ENCODE measurements around the gene TSPAN9. TPM values are rescaled to one million over a fixed set of nuclear protein-coding genes. Genes with fewer than 3 reads are reported as not detected.

TSPAN9 gene
- polyA plus RNA-seq = 10 to 100 TPM; 10.5 to 29.7 (median 25.6) TPM

- H3K27ac ChIP-seq (ENCODE audit: low read depth, low read length) = no peak within 1 kb of the TSS
- 1 to 2% (median 1%) methylated on average over 61 to 95 of the region's 95 CpGs for WGBS, 3 donors
Measured at GRCh38 chr12:3076730-3077571, at the start of gene TSPAN9. TSS of gene TSPAN9 (plus strand) at chr12:3077379. CDS start at chr12:3201194, 123,815 bp downstream.

GRCh38 chr12:3028108-3028507, 49.1 kb upstream of the TSPAN9 start:
- WGBS, 3 donors = 77 to 81% (median 80%) methylated on average over 7 of the region's 7 CpGs
- no peak overlapping the region for H3K27ac ChIP-seq (ENCODE audit: low read depth, low read length)

GRCh38 chr12:3030821-3031429, 46.3 kb upstream of the TSPAN9 start:
- H3K27ac ChIP-seq (ENCODE audit: low read depth, low read length) = no peak overlapping the region
- WGBS, 3 donors = 68 to 77% (median 76%) methylated on average over 21 of the region's 21 CpGs

- H3K27ac ChIP-seq (ENCODE audit: low read depth, low read length) = no peak overlapping the region
- WGBS, 3 donors = 32 to 94% (median 87%) methylated on average over 12 of the region's 12 CpGs
Measured at GRCh38 chr12:3032161-3032560, 45.0 kb upstream of the TSPAN9 start.

- H3K27ac ChIP-seq (ENCODE audit: low read depth, low read length) = no peak overlapping the region
- 54 to 67% (median 65%) methylated on average over 24 to 27 of the region's 27 CpGs for WGBS, 3 donors
Measured at GRCh38 chr12:3032770-3033538, 44.2 kb upstream of the TSPAN9 start.

GRCh38 chr12:3033539-3033867, 43.7 kb upstream of the TSPAN9 start:
- H3K27ac ChIP-seq (ENCODE audit: low read depth, low read length) = no peak overlapping the region
- WGBS, 3 donors = 82 to 87% (median 84%) methylated on average over 8 of the region's 8 CpGs

- WGBS, 3 donors = 33 to 51% (median 44%) methylated on average over 10 of the region's 10 CpGs
Measured at GRCh38 chr12:3034067-3034750, 43.0 kb upstream of the TSPAN9 start.

GRCh38 chr12:3035171-3035570, 42.0 kb upstream of the TSPAN9 start:
- no peak overlapping the region for H3K27ac ChIP-seq (ENCODE audit: low read depth, low read length)
- 80 to 89% (median 84%) methylated on average over 5 of the region's 5 CpGs for WGBS, 3 donors

More at GRCh38 chr12:3034067-3034750, 43.0 kb upstream of the TSPAN9 start:
- no peak overlapping the region for H3K27ac ChIP-seq (ENCODE audit: low read depth, low read length)

GRCh38 chr12:3035815-3036702, 41.1 kb upstream of the TSPAN9 start:
- WGBS, 3 donors = 78 to 81% (median 81%) methylated on average over 16 of the region's 16 CpGs
- H3K27ac ChIP-seq (ENCODE audit: low read depth, low read length) = no peak overlapping the region

GRCh38 chr12:3036901-3037600, 40.1 kb upstream of the TSPAN9 start:
- WGBS, 3 donors = 86 to 90% (median 87%) methylated on average over 12 of the region's 12 CpGs
- H3K27ac ChIP-seq (ENCODE audit: low read depth, low read length) = no peak overlapping the region

GRCh38 chr12:3038166-3038565, 39.0 kb upstream of the TSPAN9 start:
- H3K27ac ChIP-seq (ENCODE audit: low read depth, low read length) = no peak overlapping the region
- WGBS, 3 donors = 82 to 92% (median 86%) methylated on average over 7 of the region's 7 CpGs

GRCh38 chr12:3038926-3039510, 38.2 kb upstream of the TSPAN9 start:
- H3K27ac ChIP-seq (ENCODE audit: low read depth, low read length) = no peak overlapping the region
- 87 to 92% (median 88%) methylated on average over 11 of the region's 11 CpGs for WGBS, 3 donors

GRCh38 chr12:3040026-3040656, 37.0 kb upstream of the TSPAN9 start:
- WGBS, 3 donors = 90 to 93% (median 92%) methylated on average over 15 of the region's 15 CpGs

GRCh38 chr12:3040663-3041544, 36.3 kb upstream of the TSPAN9 start:
- 87 to 90% (median 87%) methylated on average over 29 of the region's 29 CpGs for WGBS, 3 donors
- H3K27ac ChIP-seq (ENCODE audit: low read depth, low read length) = no peak overlapping the region

More at GRCh38 chr12:3040026-3040656, 37.0 kb upstream of the TSPAN9 start:
- H3K27ac ChIP-seq (ENCODE audit: low read depth, low read length) = no peak overlapping the region

GRCh38 chr12:3041558-3042164, 35.5 kb upstream of the TSPAN9 start:
- WGBS, 3 donors = 65 to 70% (median 66%) methylated on average over 11 of the region's 11 CpGs
- H3K27ac ChIP-seq (ENCODE audit: low read depth, low read length) = no peak overlapping the region
